ENCODE results near the gene PLCB4. TPM values are rescaled to one million over a fixed set of nuclear protein-coding genes. Genes with fewer than 3 reads are reported as not detected.
"Not testable (repeated sequence)": the region's sequence is repeated elsewhere in the genome, so short reads cannot be mapped to it uniquely, and the experiment has no call there.

PLCB4 gene
- polyA plus RNA-seq, 4 donors, result 13.5 to 15.1 (median 14.4) TPM

GRCh38 chr20:9139106-9139833 lies 70.4 kb downstream of the PLCB4 start:
- no peak for DNase-seq (ENCODE audit: low read depth in 4 of 4, low spot score in 2 of 4)

- no peak for DNase-seq (ENCODE audit: low read depth in 4 of 4, low spot score in 2 of 4)
Observed at GRCh38 chr20:9140162-9140760, 71.4 kb downstream of the PLCB4 start.

- DNase-seq (ENCODE audit: low read depth in 4 of 4, low spot score in 2 of 4), result no peak
Observed at GRCh38 chr20:9141070-9141469, 72.2 kb downstream of the PLCB4 start.

GRCh38 chr20:9141921-9142320 lies 73.0 kb downstream of the PLCB4 start:
- DNase-seq (ENCODE audit: low read depth in 4 of 4, low spot score in 2 of 4), result no peak

GRCh38 chr20:9142809-9143208 lies 73.9 kb downstream of the PLCB4 start:
- DNase-seq (ENCODE audit: low read depth in 4 of 4, low spot score in 2 of 4), result no peak

- DNase-seq (ENCODE audit: low read depth in 4 of 4, low spot score in 2 of 4), result no peak
Observed at GRCh38 chr20:9143926-9144325, 75.0 kb downstream of the PLCB4 start.

GRCh38 chr20:9144643-9145042 lies 75.8 kb downstream of the PLCB4 start:
- DNase-seq (ENCODE audit: low read depth in 4 of 4, low spot score in 2 of 4), result no peak

GRCh38 chr20:9145142-9145541 lies 76.3 kb downstream of the PLCB4 start:
- DNase-seq (ENCODE audit: low read depth in 4 of 4, low spot score in 2 of 4), result no peak

- no peak for DNase-seq (ENCODE audit: low read depth in 4 of 4, low spot score in 2 of 4)
Observed at GRCh38 chr20:9146649-9147048, 77.8 kb downstream of the PLCB4 start.

- no peak for DNase-seq (ENCODE audit: low read depth in 4 of 4, low spot score in 2 of 4)
Observed at GRCh38 chr20:9147547-9148024, 78.7 kb downstream of the PLCB4 start.

- DNase-seq (ENCODE audit: low read depth in 4 of 4, low spot score in 2 of 4), result no peak
Observed at GRCh38 chr20:9148291-9148690, 79.4 kb downstream of the PLCB4 start.

GRCh38 chr20:9149087-9149486 lies 80.2 kb downstream of the PLCB4 start:
- no peak for DNase-seq (ENCODE audit: low read depth in 4 of 4, low spot score in 2 of 4)

GRCh38 chr20:9149796-9150195 lies 80.9 kb downstream of the PLCB4 start:
- DNase-seq (ENCODE audit: low read depth in 4 of 4, low spot score in 2 of 4), result no peak

- DNase-seq (ENCODE audit: low read depth in 4 of 4, low spot score in 2 of 4), result no peak
Observed at GRCh38 chr20:9150679-9151078, 81.8 kb downstream of the PLCB4 start.

- not testable (repeated sequence) for DNase-seq (ENCODE audit: low read depth in 4 of 4, low spot score in 2 of 4)
Observed at GRCh38 chr20:9152139-9152538, 83.3 kb downstream of the PLCB4 start.

- no peak for DNase-seq (ENCODE audit: low read depth in 4 of 4, low spot score in 2 of 4)
Observed at GRCh38 chr20:9154464-9155024, 85.7 kb downstream of the PLCB4 start.

- DNase-seq (ENCODE audit: low read depth in 4 of 4, low spot score in 2 of 4), result no peak
Observed at GRCh38 chr20:9156529-9157280, 87.8 kb downstream of the PLCB4 start.

GRCh38 chr20:9160331-9160730 lies 91.4 kb downstream of the PLCB4 start:
- no peak for DNase-seq (ENCODE audit: low read depth in 4 of 4, low spot score in 2 of 4)

GRCh38 chr20:9160757-9161156 lies 91.9 kb downstream of the PLCB4 start:
- DNase-seq (ENCODE audit: low read depth in 4 of 4, low spot score in 2 of 4), result no peak

GRCh38 chr20:9161311-9161710 lies 92.4 kb downstream of the PLCB4 start:
- DNase-seq (ENCODE audit: low read depth in 4 of 4, low spot score in 2 of 4), result no peak

- no peak for DNase-seq (ENCODE audit: low read depth in 4 of 4, low spot score in 2 of 4)
Observed at GRCh38 chr20:9163251-9163650, 94.4 kb downstream of the PLCB4 start.
